SK-N-SH treated with all-trans-retinoic acid at 6 μM for 48 hours (cell line): Measurements from ENCODE around the gene LRBA.

Experiments
- BACH2 ChIP-seq: fragments of 250-450 bp; sonication (Bioruptor Pico); IDR thresholded peaks from 2 replicates; pipeline ENCODE4 v1.9.0; 2021; ENCODE audit warnings: mild to moderate bottlenecking, borderline replicate concordance
- CREB5 ChIP-seq: fragments of 250-450 bp; sonication (Bioruptor Pico); IDR thresholded peaks from 2 replicates; pipeline ENCODE4 v1.5.1; 2020; ENCODE audit warnings: low read depth, mild to moderate bottlenecking, moderate library complexity
- GLIS3 ChIP-seq: fragments of 250-450 bp; sonication (Bioruptor Pico); IDR thresholded peaks from 2 replicates; pipeline ENCODE4 v1.5.0; 2020; ENCODE audit warnings: mild to moderate bottlenecking, moderate library complexity
- ISL1 ChIP-seq: fragments of 250-450 bp; sonication (Bioruptor Pico); IDR thresholded peaks from 2 replicates; pipeline ENCODE4 v2.1.2; 2022; ENCODE audit warnings: mild to moderate bottlenecking, moderate library complexity
- OSR1 ChIP-seq: fragments of 250-450 bp; sonication (Bioruptor Pico); IDR thresholded peaks from 2 replicates; pipeline ENCODE4 v1.8.0; 2022; ENCODE audit warnings: moderate library complexity, mild to moderate bottlenecking, inconsistent platforms
- PATZ1 ChIP-seq: fragments of 250-450 bp; sonication (Bioruptor Pico); IDR thresholded peaks from 2 replicates; pipeline ENCODE4 v1.8.0; 2020; ENCODE audit warnings: mild to moderate bottlenecking, moderate library complexity, borderline replicate concordance
- RARB ChIP-seq: fragments of 250-450 bp; sonication (Bioruptor Pico); IDR thresholded peaks from 2 replicates; pipeline ENCODE4 v1.8.0; 2021; ENCODE audit warnings: mild to moderate bottlenecking, moderate library complexity
- TOX ChIP-seq: fragments of 250-450 bp; sonication (Bioruptor Pico); IDR thresholded peaks from 2 replicates; pipeline ENCODE4 v1.8.0; 2021; ENCODE audit warnings: mild to moderate bottlenecking, moderate library complexity, borderline replicate concordance
- ZFP30 ChIP-seq: fragments of 450-650 bp; formaldehyde crosslinking; IDR thresholded peaks from 2 replicates; pipeline ENCODE4 v1.5.0; 2022; ENCODE audit warnings: mild to moderate bottlenecking, moderate library complexity
- ZNF565 ChIP-seq: fragments of 450-650 bp; formaldehyde crosslinking; conservative IDR thresholded peaks from 2 replicates; pipeline ENCODE4 v1.5.0; 2020; ENCODE audit warnings: low read depth, mild to moderate bottlenecking, moderate library complexity
- TF ChIP-seq, protein P1 (sequence below): fragments of 250-450 bp; sonication (Bioruptor Pico); IDR thresholded peaks from 2 replicates; pipeline ENCODE4 v1.5.1; 2021; ENCODE audit warnings: mild to moderate bottlenecking, moderate library complexity
- TF ChIP-seq, protein P2 (sequence below): fragments of 250-450 bp; sonication (Bioruptor Pico); IDR thresholded peaks from 2 replicates; pipeline ENCODE4 v1.8.0; 2021; ENCODE audit warnings: low read depth, mild to moderate bottlenecking, moderate library complexity, borderline replicate concordance

DNA sequence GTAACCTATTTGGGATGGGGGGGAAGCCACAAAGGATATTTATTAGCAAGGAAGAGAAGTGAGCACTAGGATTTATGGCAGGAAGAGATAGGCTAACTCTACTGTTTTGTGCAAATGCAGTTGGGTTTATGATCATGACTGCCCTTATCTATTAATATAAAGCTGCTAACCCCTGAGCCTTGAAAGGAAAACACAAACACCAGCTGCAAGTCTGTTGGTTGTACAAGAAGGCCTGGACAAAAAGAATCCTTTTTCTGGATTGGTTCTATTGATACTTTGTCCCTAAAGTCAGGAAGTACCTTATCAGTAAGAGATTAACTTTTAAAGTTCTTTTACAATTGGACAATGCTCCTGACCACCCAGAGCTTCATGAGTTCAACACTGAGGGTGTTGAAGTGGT lies 188.8 kb downstream of the LRBA start:
- no peak for TF ChIP-seq TOX (CRISPR knock-in tag)
- no peak for TF ChIP-seq OSR1
- TF ChIP-seq, protein P1, sequence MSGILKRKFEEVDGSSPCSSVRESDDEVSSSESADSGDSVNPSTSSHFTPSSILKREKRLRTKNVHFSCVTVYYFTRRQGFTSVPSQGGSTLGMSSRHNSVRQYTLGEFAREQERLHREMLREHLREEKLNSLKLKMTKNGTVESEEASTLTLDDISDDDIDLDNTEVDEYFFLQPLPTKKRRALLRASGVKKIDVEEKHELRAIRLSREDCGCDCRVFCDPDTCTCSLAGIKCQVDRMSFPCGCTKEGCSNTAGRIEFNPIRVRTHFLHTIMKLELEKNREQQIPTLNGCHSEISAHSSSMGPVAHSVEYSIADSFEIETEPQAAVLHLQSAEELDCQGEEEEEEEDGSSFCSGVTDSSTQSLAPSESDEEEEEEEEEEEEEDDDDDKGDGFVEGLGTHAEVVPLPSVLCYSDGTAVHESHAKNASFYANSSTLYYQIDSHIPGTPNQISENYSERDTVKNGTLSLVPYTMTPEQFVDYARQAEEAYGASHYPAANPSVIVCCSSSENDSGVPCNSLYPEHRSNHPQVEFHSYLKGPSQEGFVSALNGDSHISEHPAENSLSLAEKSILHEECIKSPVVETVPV: no peak
- TF ChIP-seq, protein P2, sequence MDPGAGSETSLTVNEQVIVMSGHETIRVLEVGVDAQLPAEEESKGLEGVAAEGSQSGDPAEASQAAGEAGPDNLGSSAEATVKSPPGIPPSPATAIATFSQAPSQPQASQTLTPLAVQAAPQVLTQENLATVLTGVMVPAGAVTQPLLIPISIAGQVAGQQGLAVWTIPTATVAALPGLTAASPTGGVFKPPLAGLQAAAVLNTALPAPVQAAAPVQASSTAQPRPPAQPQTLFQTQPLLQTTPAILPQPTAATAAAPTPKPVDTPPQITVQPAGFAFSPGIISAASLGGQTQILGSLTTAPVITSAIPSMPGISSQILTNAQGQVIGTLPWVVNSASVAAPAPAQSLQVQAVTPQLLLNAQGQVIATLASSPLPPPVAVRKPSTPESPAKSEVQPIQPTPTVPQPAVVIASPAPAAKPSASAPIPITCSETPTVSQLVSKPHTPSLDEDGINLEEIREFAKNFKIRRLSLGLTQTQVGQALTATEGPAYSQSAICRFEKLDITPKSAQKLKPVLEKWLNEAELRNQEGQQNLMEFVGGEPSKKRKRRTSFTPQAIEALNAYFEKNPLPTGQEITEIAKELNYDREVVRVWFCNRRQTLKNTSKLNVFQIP: no peak
- no peak for TF ChIP-seq CREB5 (CRISPR knock-in tag)
- TF ChIP-seq GLIS3 (CRISPR knock-in tag): no peak
- no peak for TF ChIP-seq RARB (CRISPR knock-in tag)
- no peak for TF ChIP-seq BACH2
- no peak for TF ChIP-seq ZFP30
- no peak for TF ChIP-seq ZNF565
- no peak for TF ChIP-seq ISL1
- no peak for TF ChIP-seq PATZ1 (CRISPR knock-in tag)
